ENCODE data around the gene USP12. TPM values are rescaled to one million over a fixed set of nuclear protein-coding genes. Genes with fewer than 3 reads are reported as not detected.

USP12 gene
- total and polyA plus RNA-seq, 2 experiments from 2014 or later = 18.4 to 39.3 TPM

DNA sequence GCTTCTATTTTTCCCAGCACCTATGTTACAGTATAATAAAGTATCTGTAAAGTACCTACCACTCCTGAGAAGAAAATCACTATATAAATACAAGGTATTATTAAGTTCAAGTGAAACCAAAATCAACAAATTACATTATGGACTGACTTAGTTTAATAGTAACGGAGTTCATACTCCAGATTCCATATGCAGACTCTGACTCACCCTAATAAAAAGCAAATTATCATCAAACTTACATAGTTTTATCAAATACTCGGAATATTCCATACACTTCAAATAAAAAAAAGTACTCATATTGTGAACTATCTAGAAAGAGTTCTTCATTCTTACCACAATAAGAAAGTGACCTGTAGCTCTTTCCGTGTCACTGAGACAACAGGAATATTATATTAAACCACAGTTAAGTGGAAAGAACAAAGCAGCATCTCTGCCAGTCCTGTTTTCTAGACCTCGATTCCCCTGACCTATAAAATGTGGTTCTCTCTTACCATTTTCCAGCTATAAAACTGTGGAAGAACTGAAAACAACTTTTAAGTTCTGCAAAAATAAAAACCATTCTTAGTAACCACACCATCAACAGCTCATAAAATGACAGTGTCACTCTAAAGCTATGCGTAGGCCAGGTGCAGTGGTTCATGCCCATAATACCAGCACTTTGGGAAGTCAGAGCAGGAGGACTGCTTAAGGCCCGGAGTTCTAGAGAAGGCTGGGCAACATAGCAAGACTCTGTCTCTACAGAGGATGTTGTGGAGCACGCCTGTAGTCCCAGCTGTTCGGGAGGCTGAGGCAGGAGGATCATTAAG, 42.6 kb downstream of the USP12 start:
- no peak overlapping the region for H3K4me3 ChIP-seq
- no peak for ATAC-seq
- H3K4me1 Mint-ChIP-seq = peaks cover 55% of the 10 kb centered on the region

More for the DNA sequence above, 42.6 kb downstream of the USP12 start:
- H3K79me2 ChIP-seq (replicated peaks; ENCODE audit: insufficient read depth) = peaks cover 97% of the 10 kb centered on the region
- H3K4me1 ChIP-seq (ENCODE audit: insufficient read depth) = peaks cover 76% of the 10 kb centered on the region
- H3K4me2 ChIP-seq = no peak overlapping the region
- H3F3A ChIP-seq (replicated peaks; ENCODE audit: low read depth) = no peaks in the 10 kb centered on the region
- H2AFZ ChIP-seq = no peak overlapping the region
- peaks cover 47% of the 10 kb centered on the region for H3K36me3 Mint-ChIP-seq (ENCODE audit: low read depth)
- H3K27me3 Mint-ChIP-seq (ENCODE audit: insufficient read depth, low read depth, poor library complexity) = peaks cover 5% of the 10 kb centered on the region
- H3K9me2 ChIP-seq (ENCODE audit: insufficient read depth) = 0 out of 2 replicates have a peak, but pooled peaks cover 5% of the 10 kb centered on the region
- H3K36me3 ChIP-seq (ENCODE audit: insufficient read depth) = peaks cover 14% of the 10 kb centered on the region
- peaks cover 30% of the 10 kb centered on the region for H3K9me3 Mint-ChIP-seq
- no peak overlapping the region for H3K4me3 Mint-ChIP-seq
- no peak overlapping the region for H3K27ac ChIP-seq (ENCODE audit: low read depth)
- H3K27me3 ChIP-seq (ENCODE audit: insufficient read depth) = no peaks in the 10 kb centered on the region
- TF ChIP-seq CREB1 (CRISPR knock-in tag; IDR thresholded peaks at IDR 0.05; ENCODE audit: low read depth) = no peak
- TF ChIP-seq, protein P1, sequence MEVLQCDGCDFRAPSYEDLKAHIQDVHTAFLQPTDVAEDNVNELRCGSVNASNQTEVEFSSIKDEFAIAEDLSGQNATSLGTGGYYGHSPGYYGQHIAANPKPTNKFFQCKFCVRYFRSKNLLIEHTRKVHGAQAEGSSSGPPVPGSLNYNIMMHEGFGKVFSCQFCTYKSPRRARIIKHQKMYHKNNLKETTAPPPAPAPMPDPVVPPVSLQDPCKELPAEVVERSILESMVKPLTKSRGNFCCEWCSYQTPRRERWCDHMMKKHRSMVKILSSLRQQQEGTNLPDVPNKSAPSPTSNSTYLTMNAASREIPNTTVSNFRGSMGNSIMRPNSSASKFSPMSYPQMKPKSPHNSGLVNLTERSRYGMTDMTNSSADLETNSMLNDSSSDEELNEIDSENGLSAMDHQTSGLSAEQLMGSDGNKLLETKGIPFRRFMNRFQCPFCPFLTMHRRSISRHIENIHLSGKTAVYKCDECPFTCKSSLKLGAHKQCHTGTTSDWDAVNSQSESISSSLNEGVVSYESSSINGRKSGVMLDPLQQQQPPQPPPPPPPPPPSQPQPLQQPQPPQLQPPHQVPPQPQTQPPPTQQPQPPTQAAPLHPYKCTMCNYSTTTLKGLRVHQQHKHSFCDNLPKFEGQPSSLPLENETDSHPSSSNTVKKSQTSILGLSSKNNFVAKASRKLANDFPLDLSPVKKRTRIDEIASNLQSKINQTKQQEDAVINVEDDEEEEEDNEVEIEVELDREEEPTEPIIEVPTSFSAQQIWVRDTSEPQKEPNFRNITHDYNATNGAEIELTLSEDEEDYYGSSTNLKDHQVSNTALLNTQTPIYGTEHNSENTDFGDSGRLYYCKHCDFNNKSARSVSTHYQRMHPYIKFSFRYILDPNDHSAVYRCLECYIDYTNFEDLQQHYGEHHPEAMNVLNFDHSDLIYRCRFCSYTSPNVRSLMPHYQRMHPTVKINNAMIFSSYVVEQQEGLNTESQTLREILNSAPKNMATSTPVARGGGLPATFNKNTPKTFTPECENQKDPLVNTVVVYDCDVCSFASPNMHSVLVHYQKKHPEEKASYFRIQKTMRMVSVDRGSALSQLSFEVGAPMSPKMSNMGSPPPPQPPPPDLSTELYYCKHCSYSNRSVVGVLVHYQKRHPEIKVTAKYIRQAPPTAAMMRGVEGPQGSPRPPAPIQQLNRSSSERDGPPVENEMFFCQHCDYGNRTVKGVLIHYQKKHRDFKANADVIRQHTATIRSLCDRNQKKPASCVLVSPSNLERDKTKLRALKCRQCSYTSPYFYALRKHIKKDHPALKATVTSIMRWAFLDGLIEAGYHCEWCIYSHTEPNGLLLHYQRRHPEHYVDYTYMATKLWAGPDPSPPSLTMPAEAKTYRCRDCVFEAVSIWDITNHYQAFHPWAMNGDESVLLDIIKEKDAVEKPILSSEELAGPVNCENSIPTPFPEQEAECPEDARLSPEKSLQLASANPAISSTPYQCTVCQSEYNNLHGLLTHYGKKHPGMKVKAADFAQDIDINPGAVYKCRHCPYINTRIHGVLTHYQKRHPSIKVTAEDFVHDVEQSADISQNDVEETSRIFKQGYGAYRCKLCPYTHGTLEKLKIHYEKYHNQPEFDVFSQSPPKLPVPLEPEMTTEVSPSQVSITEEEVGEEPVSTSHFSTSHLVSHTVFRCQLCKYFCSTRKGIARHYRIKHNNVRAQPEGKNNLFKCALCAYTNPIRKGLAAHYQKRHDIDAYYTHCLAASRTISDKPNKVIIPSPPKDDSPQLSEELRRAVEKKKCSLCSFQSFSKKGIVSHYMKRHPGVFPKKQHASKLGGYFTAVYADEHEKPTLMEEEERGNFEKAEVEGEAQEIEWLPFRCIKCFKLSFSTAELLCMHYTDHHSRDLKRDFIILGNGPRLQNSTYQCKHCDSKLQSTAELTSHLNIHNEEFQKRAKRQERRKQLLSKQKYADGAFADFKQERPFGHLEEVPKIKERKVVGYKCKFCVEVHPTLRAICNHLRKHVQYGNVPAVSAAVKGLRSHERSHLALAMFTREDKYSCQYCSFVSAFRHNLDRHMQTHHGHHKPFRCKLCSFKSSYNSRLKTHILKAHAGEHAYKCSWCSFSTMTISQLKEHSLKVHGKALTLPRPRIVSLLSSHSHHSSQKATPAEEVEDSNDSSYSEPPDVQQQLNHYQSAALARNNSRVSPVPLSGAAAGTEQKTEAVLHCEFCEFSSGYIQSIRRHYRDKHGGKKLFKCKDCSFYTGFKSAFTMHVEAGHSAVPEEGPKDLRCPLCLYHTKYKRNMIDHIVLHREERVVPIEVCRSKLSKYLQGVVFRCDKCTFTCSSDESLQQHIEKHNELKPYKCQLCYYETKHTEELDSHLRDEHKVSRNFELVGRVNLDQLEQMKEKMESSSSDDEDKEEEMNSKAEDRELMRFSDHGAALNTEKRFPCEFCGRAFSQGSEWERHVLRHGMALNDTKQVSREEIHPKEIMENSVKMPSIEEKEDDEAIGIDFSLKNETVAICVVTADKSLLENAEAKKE (CRISPR knock-in tag; IDR thresholded peaks at IDR 0.05) = no peak
- TF ChIP-seq JUNB (IDR thresholded peaks at IDR 0.05; ENCODE audit: unreplicated experiment) = no peak
- no peak for TF ChIP-seq EZH2 (IDR thresholded peaks at IDR 0.05; ENCODE audit: low read depth, unreplicated experiment)
- TF ChIP-seq POLR2AphosphoS5 (IDR thresholded peaks at IDR 0.05; ENCODE audit: low read depth) = no peak
- TF ChIP-seq NANOG (IDR thresholded peaks at IDR 0.05; ENCODE audit: borderline replicate concordance) = no peak
- TF ChIP-seq ETS1 (IDR thresholded peaks at IDR 0.05) = no peak
- TF ChIP-seq ZNF114 (CRISPR knock-in tag; IDR thresholded peaks at IDR 0.05) = no peak
- TF ChIP-seq, protein P2, sequence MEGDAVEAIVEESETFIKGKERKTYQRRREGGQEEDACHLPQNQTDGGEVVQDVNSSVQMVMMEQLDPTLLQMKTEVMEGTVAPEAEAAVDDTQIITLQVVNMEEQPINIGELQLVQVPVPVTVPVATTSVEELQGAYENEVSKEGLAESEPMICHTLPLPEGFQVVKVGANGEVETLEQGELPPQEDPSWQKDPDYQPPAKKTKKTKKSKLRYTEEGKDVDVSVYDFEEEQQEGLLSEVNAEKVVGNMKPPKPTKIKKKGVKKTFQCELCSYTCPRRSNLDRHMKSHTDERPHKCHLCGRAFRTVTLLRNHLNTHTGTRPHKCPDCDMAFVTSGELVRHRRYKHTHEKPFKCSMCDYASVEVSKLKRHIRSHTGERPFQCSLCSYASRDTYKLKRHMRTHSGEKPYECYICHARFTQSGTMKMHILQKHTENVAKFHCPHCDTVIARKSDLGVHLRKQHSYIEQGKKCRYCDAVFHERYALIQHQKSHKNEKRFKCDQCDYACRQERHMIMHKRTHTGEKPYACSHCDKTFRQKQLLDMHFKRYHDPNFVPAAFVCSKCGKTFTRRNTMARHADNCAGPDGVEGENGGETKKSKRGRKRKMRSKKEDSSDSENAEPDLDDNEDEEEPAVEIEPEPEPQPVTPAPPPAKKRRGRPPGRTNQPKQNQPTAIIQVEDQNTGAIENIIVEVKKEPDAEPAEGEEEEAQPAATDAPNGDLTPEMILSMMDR (conservative IDR thresholded peaks at IDR 0.05; ENCODE audit: low read depth in 2 of 2) = no peak
- no peak for DNase-seq (ENCODE audit: low spot score)
- H4K20me1 ChIP-seq (replicated peaks; ENCODE audit: insufficient read depth) = no peaks in the 10 kb centered on the region; the same call in 1 of the 2 replicates
- no peak overlapping the region for H3K27ac Mint-ChIP-seq

Data from GM23338 (cell line).